HepG2 (cell line): ENCODE measurements around the gene ADM. TPM values are rescaled to one million over a fixed set of nuclear protein-coding genes. Genes with fewer than 3 reads are reported as not detected.

Experiments
- ATAC-seq: fragments of 200-7000 bp; cut with Tn5 transposase; 3 replicates; pipeline ENCODE4 v1.9.1; 2020; ENCODE audit warnings: mild to moderate bottlenecking, moderate library complexity
- BruUV-seq: library from RNA; stranded (reverse); fragments of 400-500 nt; replicated peaks from 2 replicates; lab custom pipeline; 2021; lab: Mats Ljungman, UMichigan
- CTCF ChIA-PET: fragments of 300-600 bp; formaldehyde crosslinking; extraction: SDS; loops from one replicate; lab custom pipeline; 2021; ENCODE audit warnings: low total read pairs, inconsistent platforms, low intra/inter-chr PET ratio; lab: Yijun Ruan, JAX
- POLR2A ChIA-PET: fragments of 350-600 bp; sonication (Branson Sonifier 250); formaldehyde crosslinking; loops from one replicate; lab custom pipeline; 2020; ENCODE audit warnings: antibody characterized with exemption, inconsistent platforms; lab: Yijun Ruan, JAX
- DNase-seq: peaks from one replicate; pipeline ENCODE4 v3.0.0-alpha.2; 2015; ENCODE audit warnings: low spot score
- FAIRE-seq: peaks from 3 replicates; lab custom pipeline; 2011; peaks lifted over from hg19 to GRCh38; lab: Jason Lieb, UNC
- H2AFZ ChIP-seq: one replicate; pipeline ENCODE4 v1.6.1; 2011; ENCODE audit warnings: low read length, inconsistent platforms
- H3K27ac ChIP-seq: fragments of 300-600 bp; 3 replicates; pipeline ENCODE4 v1.8.0; 2011; ENCODE audit warnings: mixed run types, mild to moderate bottlenecking, mixed read lengths, low read length, inconsistent platforms; ENCODE audit not compliant: insufficient read depth; ENCODE audit errors: extremely low read length
- H3K27me3 ChIP-seq, 2 experiments: fragments of 200-600 bp in 1 of 2; 2 replicates in 1 of 2; 3 replicates in 1 of 2; pipeline versions ENCODE4 v1.6.0 to v1.8.0; 2011; ENCODE audit warnings: low read length in 2 of 2, mild to moderate bottlenecking in 2 of 2, moderate library complexity in 2 of 2, inconsistent platforms in 1 of 2; ENCODE audit not compliant: insufficient read depth in 2 of 2, control insufficient read depth in 1 of 2
- H3K36me3 ChIP-seq, 2 experiments: fragments of 200-600 bp in 1 of 2; replicated peaks in 1 of 2; 2 replicates in 1 of 2; 3 replicates in 1 of 2; pipeline versions ENCODE4 v1.5.1 to v1.8.0; 2011; ENCODE audit warnings: low read length in 2 of 2, inconsistent platforms in 1 of 2; ENCODE audit not compliant: insufficient read depth in 2 of 2, control insufficient read depth in 1 of 2
- H3K4me1 ChIP-seq: 2 replicates; pipeline ENCODE4 v1.5.1; 2012; ENCODE audit warnings: low read length, inconsistent platforms; ENCODE audit not compliant: insufficient read depth
- H3K4me2 ChIP-seq: 2 replicates; pipeline ENCODE4 v1.6.0; 2011; ENCODE audit warnings: low read depth, low read length, inconsistent platforms
- H3K4me3 ChIP-seq, 3 experiments: fragments of 200-600 bp in 1 of 3; sonication (generic), shearing (Covaris generic) in 1 of 3; replicated peaks in 1 of 3; 2 replicates each; pipeline ENCODE4 v1.5.1; 2011 to 2016; ENCODE audit warnings: low read length in 3 of 3, inconsistent platforms in 2 of 3, low read depth in 2 of 3, mild to moderate bottlenecking in 2 of 3, control low read depth in 1 of 3, mixed read lengths in 1 of 3; ENCODE audit not compliant: insufficient read depth in 1 of 3
- H3K79me2 ChIP-seq: one replicate; pipeline ENCODE4 v1.6.1; 2011; ENCODE audit warnings: low read length, inconsistent platforms; ENCODE audit not compliant: insufficient read depth
- H3K9ac ChIP-seq: 2 replicates; pipeline ENCODE4 v1.6.0; 2011; ENCODE audit warnings: mild to moderate bottlenecking, low read depth, low read length, inconsistent platforms; ENCODE audit not compliant: insufficient read depth
- H3K9me3 ChIP-seq: 2 replicates; pipeline ENCODE4 v1.5.1; 2012; ENCODE audit warnings: mild to moderate bottlenecking, low read length
- H4K20me1 ChIP-seq: 2 replicates; pipeline ENCODE4 v1.6.0; 2011; ENCODE audit warnings: inconsistent platforms, mild to moderate bottlenecking, low read length, moderate library complexity; ENCODE audit not compliant: insufficient read depth
- ATRX ChIP-seq: sonication (generic); formaldehyde crosslinking; IDR thresholded peaks from 2 replicates; pipeline ENCODE4 v1.4.0; 2020; ENCODE audit warnings: missing genetic modification reagents, borderline replicate concordance
- CERS6 ChIP-seq: sonication (generic); formaldehyde crosslinking; IDR thresholded peaks from 2 replicates; pipeline ENCODE4 v1.5.0; 2020; ENCODE audit warnings: missing genetic modification reagents
- IKZF1 ChIP-seq: fragments of 450-650 bp; IDR thresholded peaks from 2 replicates; pipeline ENCODE4 v1.7.1; 2016
- RBAK ChIP-seq: sonication (generic); formaldehyde crosslinking; IDR thresholded peaks from 2 replicates; pipeline ENCODE4 v1.5.1; 2020; ENCODE audit warnings: mild to moderate bottlenecking, missing genetic modification reagents
- RELA ChIP-seq: sonication (generic); formaldehyde crosslinking; IDR thresholded peaks from 2 replicates; pipeline ENCODE4 v1.4.0; 2020; ENCODE audit warnings: missing genetic modification reagents
- ZBTB4 ChIP-seq: sonication (generic); formaldehyde crosslinking; IDR thresholded peaks from 2 replicates; pipeline ENCODE4 v1.4.0; 2020; ENCODE audit warnings: missing genetic modification reagents, mild to moderate bottlenecking, borderline replicate concordance
- ZNF281 ChIP-seq: sonication (generic); formaldehyde crosslinking; IDR thresholded peaks from 2 replicates; pipeline ENCODE4 v1.4.0; 2020; ENCODE audit warnings: missing genetic modification reagents, borderline replicate concordance
- ZNF589 ChIP-seq: sonication (generic); formaldehyde crosslinking; conservative IDR thresholded peaks from 2 replicates; pipeline ENCODE4 v1.8.0; 2022; ENCODE audit warnings: mild to moderate bottlenecking, moderate library complexity, missing genetic modification reagents
- ZNF710 ChIP-seq: sonication (generic); formaldehyde crosslinking; IDR thresholded peaks from 2 replicates; pipeline ENCODE4 v1.5.0; 2020; ENCODE audit warnings: mild to moderate bottlenecking, missing genetic modification reagents, borderline replicate concordance
- ZSCAN9 ChIP-seq: IDR thresholded peaks from 2 replicates; pipeline ENCODE4 v1.6.1; 2016; ENCODE audit warnings: borderline replicate concordance
- in situ Hi-C: cut with HindIII; loops from 2 replicates; pipeline ENCODE4 v1.10.0; 2017; ENCODE audit warnings: low pct_unique_long_range_greater_than_20kb; ENCODE audit not compliant: extremely low pct_ligation_motif_present
- intact Hi-C: fragments of 100-400 bp; cut with micrococcal nuclease; formaldehyde crosslinking; loops from one replicate; pipeline ENCODE4 v1.10.0; 2022; ENCODE audit not compliant: unreplicated experiment
- polyA plus RNA-seq, 8 experiments: library from polyadenylated mRNA; depleted of rRNA in 3 of 8; stranded (reverse) in 7 of 8; unstranded in 1 of 8; fragments of >200 nt; fragmentation: Illumina TruSeq in 4 of 8; extraction: Trizol in 4 of 8; gene quantifications; 2 replicates each; pipeline versions ENCODE4 v1.2.1 to v1.2.3, GENCODE V29; 2011 to 2016; ENCODE audit warnings: low read depth in 4 of 8, missing spikeins in 1 of 8, mixed read lengths in 1 of 8; ENCODE audit not compliant: insufficient read depth in 1 of 8
- total RNA-seq, 5 experiments: library from RNA; depleted of rRNA; stranded (reverse); fragments of >200 nt; fragmentation: Illumina TruSeq; extraction: Trizol; gene quantifications; 2 replicates each; pipeline ENCODE4 v1.2.3, GENCODE V29; 2016; ENCODE audit warnings: low read depth in 1 of 5

ADM gene
- total and polyA plus RNA-seq, 2 of the 13 experiments (the other 11 are each of a cell fraction or from before 2014, with no cell fraction given) = 10.7 to 26.1 TPM

- TF ChIP-seq IKZF1 (no peak), RELA (CRISPR knock-in tag) (no peak), ZSCAN9 (no peak), ZNF589 (CRISPR knock-in tag) (no peak), ATRX (CRISPR knock-in tag) (no peak), ZNF281 (CRISPR knock-in tag) (no peak), RBAK (CRISPR knock-in tag) (no peak), CERS6 (no peak)
These were observed 43.1 kb upstream of the ADM start (continued) for GRCh38 chr11:10261821-10262220.

- ATAC-seq (no peak), FAIRE-seq (no peak), DNase-seq (no peak)
- TF ChIP-seq ZNF710 (CRISPR knock-in tag) (no peak), ZBTB4 (no peak)
- Histone ChIP-seq H3K27ac (no peak overlapping the region), H3K79me2 (peaks cover 3% of the 10 kb centered on the region), H3K9ac (no peak overlapping the region), H3K9me3 (no peaks in the 10 kb centered on the region), H3K4me3 (no peak overlapping the region), H4K20me1 (0 out of 2 replicates have a peak, but pooled peaks cover 2% of the 10 kb centered on the region), H3K36me3 (no peaks in the 10 kb centered on the region), H3K4me2 (no peak overlapping the region), H3K27me3 (no peaks in the 10 kb centered on the region), H3K4me1 (peaks cover 4% of the 10 kb centered on the region), H2AFZ (no peak overlapping the region)
- in situ Hi-C loops (no loop called here), intact Hi-C loops (no loop called here)
- CTCF ChIA-PET = no interaction called here
- POLR2A ChIA-PET = no interaction called here
- no TSS peak for BruUV-seq
These were observed 40.9 kb upstream of the ADM start for GRCh38 chr11:10263929-10264328.
